Cardiac muscle cell (in vitro differentiated cells and primary cell): ENCODE results near the gene GNG4. TPM values are rescaled to one million over a fixed set of nuclear protein-coding genes. Genes with fewer than 3 reads are reported as not detected.

Source experiments
- DNase-seq, 2 donors: peaks; one replicate each; pipeline versions ENCODE4 v3.0.0 to v3.0.0-alpha.2; 2010 to 2017; ENCODE audit warnings: low read depth in 1 of 2, low spot score in 1 of 2
- H3K27ac ChIP-seq: fragments of 200-600 bp; sonication (generic); 2 replicates; pipeline ENCODE4 v1.5.1; 2016
- H3K27me3 ChIP-seq: fragments of 200-600 bp; sonication (generic); 2 replicates; pipeline ENCODE4 v1.6.0; 2016; ENCODE audit warnings: control low read depth
- H3K36me3 ChIP-seq: fragments of 200-600 bp; sonication (generic); 2 replicates; pipeline ENCODE4 v1.5.1; 2016; ENCODE audit warnings: control low read depth
- H3K4me1 ChIP-seq: fragments of 200-600 bp; sonication (generic); 2 replicates; pipeline ENCODE4 v1.8.1; 2017; ENCODE audit warnings: low read depth, mild to moderate bottlenecking, mixed run types
- H3K4me3 ChIP-seq: fragments of 200-600 bp; sonication (generic); 2 replicates; pipeline ENCODE4 v1.5.1; 2016; ENCODE audit warnings: mild to moderate bottlenecking
- H3K9me3 ChIP-seq: fragments of 200-600 bp; sonication (generic); 2 replicates; pipeline ENCODE4 v1.5.1; 2017; ENCODE audit warnings: low read depth, mild to moderate bottlenecking, control low read depth
- CTCF ChIP-seq: IDR thresholded peaks from 2 replicates; pipeline ENCODE4 v1.5.1; 2012; ENCODE audit warnings: low read depth, mild to moderate bottlenecking, low read length
- polyA plus RNA-seq: library from polyadenylated mRNA; unstranded; fragments of >200 nt; fragmentation: Nextera tagmentation; extraction: Ambion mirVana; gene quantifications from 2 replicates; pipeline ENCODE4 v1.2.1, GENCODE V29; 2016
- total RNA-seq: library from RNA; depleted of rRNA; stranded (reverse); fragments of >200 nt; gene quantifications from 2 replicates; pipeline ENCODE4 v1.2.3, GENCODE V29; 2016

Gene GNG4
- total and polyA plus RNA-seq, 2 experiments from 2014 or later: 0.24 TPM; not detected in 1

- no peak overlapping the region for H3K4me3 ChIP-seq
- H3K4me1 ChIP-seq: no peaks in the 10 kb centered on the region
- no peak for DNase-seq
- no peak for TF ChIP-seq CTCF
- H3K9me3 ChIP-seq: no peaks in the 10 kb centered on the region
- no peaks in the 10 kb centered on the region for H3K36me3 ChIP-seq
- no peak overlapping the region for H3K27ac ChIP-seq
- H3K27me3 ChIP-seq: no peaks in the 10 kb centered on the region
Measured at GRCh38 chr1:235682216-235682615, 32.6 kb upstream of the GNG4 start.

GRCh38 chr1:235679644-235680043 lies 30.1 kb upstream of the GNG4 start:
- Histone ChIP-seq H3K36me3 (no peaks in the 10 kb centered on the region), H3K4me3 (no peak overlapping the region), H3K27me3 (no peaks in the 10 kb centered on the region), H3K9me3 (no peaks in the 10 kb centered on the region), H3K27ac (no peak overlapping the region), H3K4me1 (no peaks in the 10 kb centered on the region)
- no peak for DNase-seq
- TF ChIP-seq CTCF: no peak

GRCh38 chr1:235679005-235679404 lies 29.4 kb upstream of the GNG4 start:
- Histone ChIP-seq H3K9me3 (no peaks in the 10 kb centered on the region), H3K36me3 (no peaks in the 10 kb centered on the region)
- TF ChIP-seq CTCF: no peak

GRCh38 chr1:235675152-235675890 lies 25.7 kb upstream of the GNG4 start:
- Histone ChIP-seq H3K27me3 (no peaks in the 10 kb centered on the region), H3K4me1 (no peaks in the 10 kb centered on the region), H3K9me3 (no peaks in the 10 kb centered on the region), H3K4me3 (no peak overlapping the region), H3K36me3 (no peaks in the 10 kb centered on the region), H3K27ac (no peak overlapping the region)
- no peak for DNase-seq
- no peak for TF ChIP-seq CTCF

More at GRCh38 chr1:235679005-235679404, 29.4 kb upstream of the GNG4 start:
- no peak overlapping the region for H3K4me3 ChIP-seq
- no peak overlapping the region for H3K27ac ChIP-seq
- H3K4me1 ChIP-seq: no peaks in the 10 kb centered on the region
- no peak for DNase-seq
- H3K27me3 ChIP-seq: no peaks in the 10 kb centered on the region

GRCh38 chr1:235673981-235674380 lies 24.4 kb upstream of the GNG4 start:
- DNase-seq: no peak
- Histone ChIP-seq H3K27ac (no peak overlapping the region), H3K4me3 (no peak overlapping the region), H3K4me1 (no peaks in the 10 kb centered on the region), H3K36me3 (no peaks in the 10 kb centered on the region), H3K9me3 (no peaks in the 10 kb centered on the region), H3K27me3 (no peaks in the 10 kb centered on the region)
- no peak for TF ChIP-seq CTCF

GRCh38 chr1:235671992-235672391 lies 22.4 kb upstream of the GNG4 start:
- TF ChIP-seq CTCF: no peak
- Histone ChIP-seq H3K27ac (no peak overlapping the region), H3K27me3 (no peaks in the 10 kb centered on the region), H3K4me1 (no peaks in the 10 kb centered on the region), H3K9me3 (no peaks in the 10 kb centered on the region), H3K4me3 (no peak overlapping the region), H3K36me3 (no peaks in the 10 kb centered on the region)
- DNase-seq: no peak
